Measurements from ENCODE around the gene ENSA. TPM values are rescaled to one million over a fixed set of nuclear protein-coding genes. Genes with fewer than 3 reads are reported as not detected.
"Not testable (repeated sequence)": the region's sequence is repeated elsewhere in the genome, so short reads cannot be mapped to it uniquely, and the experiment has no call there.

ENSA gene
- total RNA-seq, 1 donor from 2014 or later: 131 TPM

DNA sequence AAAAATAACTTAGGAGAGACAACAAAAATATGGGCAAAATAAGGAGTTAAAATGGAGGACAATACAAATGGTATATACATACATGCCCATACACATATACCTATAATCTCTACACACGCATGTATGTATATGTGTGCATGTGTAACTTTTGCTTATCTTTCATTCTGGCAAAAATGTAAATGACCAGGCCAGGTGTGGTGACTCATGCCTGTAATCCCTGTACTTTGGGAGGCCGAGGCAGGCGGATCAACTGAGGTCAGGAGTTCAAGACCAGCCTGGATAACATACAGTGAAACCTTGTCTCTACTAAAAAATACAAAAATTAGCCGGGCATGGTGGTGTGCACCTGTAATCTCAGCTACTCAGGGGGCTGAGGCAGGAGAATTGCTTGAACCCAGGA lies 31.1 kb downstream of the ENSA start:
- intact Hi-C loops (cut with DNase I); DNase-seq (ENCODE audit: missing footprints); ATAC-seq: not testable (repeated sequence)

DNA sequence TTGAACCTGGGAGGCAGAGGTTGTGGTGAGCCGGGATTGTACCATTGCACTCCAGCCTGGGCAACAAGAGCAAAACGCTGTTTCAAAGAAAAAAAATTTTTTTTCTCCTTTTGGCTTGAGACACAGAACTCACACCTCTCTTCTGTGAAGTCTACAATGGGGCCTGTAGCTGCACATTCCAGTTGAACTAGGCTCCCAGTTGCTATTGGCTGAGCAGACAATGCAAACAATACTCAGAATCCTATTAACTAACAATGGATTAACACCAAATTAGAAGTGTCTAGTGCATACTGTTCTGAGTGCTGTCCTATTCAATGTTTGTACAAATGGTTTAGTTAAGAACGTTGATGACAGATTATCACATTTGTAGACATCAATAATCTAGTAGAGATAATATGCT lies 32.4 kb downstream of the ENSA start:
- ATAC-seq: no peak
- no peak for DNase-seq (ENCODE audit: missing footprints)
- intact Hi-C loops (cut with DNase I): no loop called here

DNA sequence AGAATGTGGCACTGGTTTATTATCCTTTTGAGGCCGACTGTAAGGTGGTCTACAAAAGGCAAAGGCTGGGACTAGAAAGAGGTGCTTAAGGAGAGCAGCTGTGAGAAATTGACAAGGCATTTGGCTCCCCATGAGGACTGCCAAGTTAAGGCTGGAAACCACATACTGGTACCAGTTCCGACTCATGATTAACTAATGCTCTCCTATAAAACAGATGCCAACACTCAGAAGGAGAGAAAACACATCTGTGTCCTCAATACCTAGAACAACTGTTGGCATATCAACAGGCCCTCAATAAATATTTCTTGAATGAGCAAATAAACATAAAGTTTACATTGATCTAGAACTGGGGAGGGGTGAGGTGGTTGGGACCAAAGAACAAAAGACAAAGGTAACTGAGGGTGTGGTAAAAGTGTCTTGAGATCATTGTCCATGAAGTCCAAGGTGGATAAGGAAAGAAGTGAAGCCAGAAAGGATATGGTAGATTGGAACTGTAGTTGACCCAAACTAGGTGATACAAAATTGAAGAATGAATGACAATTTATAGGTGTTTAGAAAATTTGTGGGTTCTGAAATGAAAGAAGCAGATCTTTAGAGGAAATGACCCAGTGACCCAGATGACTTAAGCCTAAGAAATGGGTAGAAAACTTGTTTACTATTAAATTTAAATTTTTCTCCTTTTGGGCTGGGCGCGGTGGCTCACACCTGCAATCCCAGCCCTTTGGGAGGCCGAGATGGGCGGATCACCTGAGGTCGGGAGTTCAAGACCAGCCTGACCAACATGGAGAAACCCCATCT lies 33.1 kb downstream of the ENSA start:
- ATAC-seq: no peak
- intact Hi-C loops (cut with DNase I): no loop called here
- DNase-seq (ENCODE audit: missing footprints): no peak

DNA sequence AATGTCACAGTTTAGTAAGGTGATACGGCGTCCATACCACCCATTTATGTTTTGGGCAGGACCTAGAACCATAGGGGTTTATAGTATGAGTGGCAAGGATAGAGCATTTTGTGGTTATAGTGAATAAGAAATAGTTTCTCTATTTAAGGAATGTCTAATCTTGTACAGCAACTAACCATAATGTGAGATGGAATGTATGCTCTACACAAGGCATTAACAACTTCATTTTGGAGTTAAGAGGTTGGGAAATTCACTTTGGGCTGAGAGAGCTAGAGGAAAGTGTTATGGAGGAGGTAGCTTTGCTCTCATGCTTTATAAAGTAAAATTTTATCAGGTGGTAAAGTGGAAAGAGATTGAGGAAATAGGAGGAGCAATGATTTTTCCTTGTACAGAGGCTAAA lies 47.0 kb downstream of the ENSA start:
- intact Hi-C loops (cut with DNase I): no loop called here
- ATAC-seq: no peak
- no peak for DNase-seq (ENCODE audit: missing footprints)

DNA sequence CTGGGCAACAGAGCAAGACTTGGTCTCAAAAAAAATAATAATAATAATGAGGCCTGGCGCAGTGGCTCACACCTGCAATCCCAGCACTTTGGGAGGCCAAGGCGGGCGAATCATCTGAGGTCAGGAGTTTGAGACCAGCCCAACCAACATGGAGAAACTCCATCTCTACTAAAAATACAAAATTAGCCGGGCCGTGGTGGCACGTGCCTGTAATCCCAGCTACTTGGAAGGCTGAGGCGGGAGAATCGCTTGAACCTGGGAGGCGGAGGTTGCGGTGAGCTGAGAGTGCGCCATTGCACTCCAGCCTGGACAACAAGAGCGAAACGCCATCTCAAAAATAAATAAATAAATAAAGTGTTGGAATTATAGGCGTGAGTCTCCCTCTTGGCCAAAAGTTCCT lies 47.5 kb downstream of the ENSA start:
- ATAC-seq; DNase-seq (ENCODE audit: missing footprints); intact Hi-C loops (cut with DNase I): not testable (repeated sequence)

DNA sequence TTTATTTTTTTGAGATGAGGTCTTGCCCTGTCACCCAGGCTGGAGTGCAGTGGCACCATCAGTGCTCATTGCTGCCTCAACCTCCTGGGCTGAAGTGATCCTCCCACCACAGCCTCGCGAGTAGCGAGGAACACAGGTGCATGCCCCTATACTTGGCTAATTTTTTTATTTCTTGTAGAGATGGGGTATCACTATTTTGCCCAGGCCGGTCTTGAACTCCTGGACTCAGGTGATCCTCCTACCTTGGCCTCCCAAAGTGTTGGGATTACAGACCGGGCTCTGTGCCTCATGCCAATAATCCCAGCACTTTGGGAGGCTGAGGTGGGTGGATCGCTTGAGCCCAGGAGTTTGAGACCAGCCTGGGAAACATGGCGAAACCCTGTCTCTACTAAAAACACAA lies 48.0 kb downstream of the ENSA start:
- intact Hi-C loops (cut with DNase I); DNase-seq (ENCODE audit: missing footprints); ATAC-seq: not testable (repeated sequence)

DNA sequence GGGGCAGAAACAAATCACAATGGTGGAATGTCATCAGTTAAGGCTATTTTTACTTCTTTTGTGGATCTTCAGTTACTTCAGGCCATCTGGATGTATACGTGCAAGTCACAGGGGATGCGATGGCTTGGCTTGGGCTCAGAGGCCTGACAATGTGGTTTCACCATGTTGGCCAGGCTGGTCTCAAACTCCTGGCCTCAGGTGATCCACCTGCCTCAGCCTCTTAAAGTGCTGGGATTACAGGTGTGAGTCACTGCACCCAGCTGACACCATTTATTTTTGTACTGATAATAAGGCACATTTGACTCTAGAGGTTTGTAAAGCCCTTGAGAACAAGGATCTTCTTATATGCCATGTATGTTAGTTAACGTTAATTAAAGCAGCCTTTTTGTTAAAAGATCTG lies 48.4 kb downstream of the ENSA start:
- intact Hi-C loops (cut with DNase I); ATAC-seq; DNase-seq (ENCODE audit: missing footprints): not testable (repeated sequence)

DNA sequence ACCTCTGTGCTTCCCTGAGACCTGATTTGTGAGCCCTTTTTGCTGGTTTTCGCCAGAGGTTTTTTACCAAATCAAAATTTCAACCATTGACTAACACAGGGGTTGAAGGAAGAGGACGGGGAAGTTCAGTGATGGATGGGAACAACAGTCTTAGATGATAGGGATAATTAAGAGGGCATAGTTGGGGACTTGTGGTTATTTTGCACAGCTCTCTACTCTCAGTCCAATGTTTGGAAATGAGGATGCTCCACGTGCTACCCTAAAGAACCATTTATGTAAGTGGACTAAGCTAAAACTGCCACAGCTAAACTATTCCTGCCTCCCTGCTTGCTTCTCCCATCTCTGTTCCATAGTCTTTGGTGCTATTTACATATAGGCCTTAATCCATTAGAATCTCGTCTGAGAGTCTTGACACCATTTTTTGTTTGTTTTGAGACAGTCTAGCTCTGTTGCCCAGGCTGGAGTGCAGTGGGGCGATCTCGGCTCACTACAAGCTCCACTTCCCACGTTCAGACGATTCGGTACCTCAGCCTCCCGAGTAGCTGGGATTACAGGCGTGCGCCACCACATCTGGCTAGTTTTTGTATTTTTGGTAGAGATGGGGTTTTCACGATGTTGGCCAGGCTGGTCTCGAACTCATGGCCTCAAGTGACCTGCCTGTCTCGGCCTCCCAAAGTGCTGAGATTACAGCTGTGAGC lies 49.3 kb downstream of the ENSA start:
- intact Hi-C loops (cut with DNase I): loop anchor here (2.0 kb wide), 2 partner anchors 41 to 49 kb away; partner anchors contain the start of gene ENSA
- no peak for ATAC-seq
- no peak for DNase-seq (ENCODE audit: missing footprints)

DNA sequence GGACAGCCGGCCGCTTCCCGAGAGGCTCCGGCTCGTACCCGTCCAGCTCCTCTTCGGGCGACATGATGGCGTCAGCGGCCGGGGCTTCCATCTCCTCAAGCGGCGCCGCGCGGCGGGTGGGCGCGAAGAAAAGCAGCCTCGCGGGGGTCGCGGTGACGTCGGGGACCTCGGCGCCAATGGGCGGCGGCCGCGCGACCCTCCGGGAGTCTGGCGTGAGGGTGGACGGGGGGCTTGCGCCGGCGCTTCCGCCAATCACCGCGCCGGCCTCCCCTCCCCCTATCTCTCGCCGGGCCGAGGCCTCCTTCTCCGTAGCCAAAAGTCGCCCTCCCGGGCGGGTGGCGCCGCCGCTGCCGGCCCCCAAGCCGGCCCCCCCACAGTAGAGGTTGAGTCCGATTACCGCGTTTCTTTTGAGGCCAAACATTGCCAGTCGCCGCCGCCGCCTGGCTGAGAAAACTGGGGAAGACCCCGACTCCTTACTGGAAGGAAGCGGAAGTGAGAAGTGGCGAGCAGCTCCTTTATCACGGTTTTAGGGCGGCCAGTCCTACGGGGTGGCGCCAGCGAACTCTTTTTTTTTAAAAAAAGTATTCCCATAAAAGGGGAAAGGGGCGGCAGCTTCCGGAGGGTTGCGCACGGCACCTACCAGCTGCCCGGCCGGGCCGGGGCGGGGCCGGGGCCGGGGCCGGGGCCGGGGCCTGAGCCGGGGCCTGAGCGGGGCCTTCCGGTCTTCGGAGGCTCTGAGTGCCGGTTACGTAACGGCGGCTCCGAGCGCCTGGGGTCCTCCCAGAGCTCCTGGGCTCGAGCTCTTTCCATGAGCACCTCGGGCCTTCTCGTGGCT lies 50.1 kb downstream of the ENSA start, which contains the start of gene MCL1:
TSS of gene MCL1 (minus strand) at position 501 of the 835 bp plus-strand sequence. CDS start at position 421, 80 bp downstream.
- peak; percentile 95 for ATAC-seq
- intact Hi-C loops (cut with DNase I): loop anchor here (2.0 kb wide), 2 partner anchors 41 to 49 kb away; partner anchors contain the start of gene ENSA
- peak; percentile 97 for DNase-seq (ENCODE audit: missing footprints)

DNA sequence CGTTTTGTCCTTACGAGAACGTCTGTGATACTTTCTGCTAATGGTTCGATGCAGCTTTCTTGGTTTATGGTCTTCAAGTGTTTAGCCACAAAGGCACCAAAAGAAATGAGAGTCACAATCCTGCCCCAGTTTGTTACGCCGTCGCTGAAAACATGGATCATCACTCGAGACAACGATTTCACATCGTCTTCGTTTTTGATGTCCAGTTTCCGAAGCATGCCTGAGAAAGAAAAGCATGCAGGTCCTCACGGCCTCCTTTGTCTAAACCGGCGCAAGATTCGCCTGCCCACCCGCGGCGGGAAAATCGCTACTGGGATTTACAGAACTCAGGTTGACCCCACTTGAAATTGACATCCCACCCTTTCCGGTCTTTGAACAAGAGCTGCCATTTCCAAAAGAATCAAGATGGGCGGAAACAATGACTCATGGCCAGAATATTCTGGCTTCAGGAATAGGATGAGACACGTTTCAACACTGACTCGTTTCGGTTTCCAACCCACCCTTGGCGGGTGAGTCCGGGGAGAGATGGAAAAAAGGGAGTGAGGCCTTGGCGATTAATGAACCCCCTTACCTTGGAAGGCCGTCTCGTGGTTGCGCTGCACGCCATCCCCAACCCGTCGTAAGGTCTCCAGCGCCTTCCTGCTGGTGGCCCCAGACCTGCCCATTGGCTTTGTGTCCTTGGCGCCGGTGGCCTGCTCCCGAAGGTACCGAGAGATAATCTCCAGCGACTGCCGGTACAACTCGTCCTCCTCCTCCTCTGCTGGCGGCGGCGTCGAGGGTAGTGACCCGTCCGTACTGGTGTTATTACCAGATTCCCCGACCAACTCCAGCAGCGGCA lies 50.9 kb downstream of the ENSA start:
- ATAC-seq: peak; percentile 31
- intact Hi-C loops (cut with DNase I): loop anchor here (1.0 to 2.0 kb wide), 3 partner anchors 17 to 50 kb away; partner anchors contain the start of gene ENSA
- peak; percentile 80 for DNase-seq (ENCODE audit: missing footprints)

DNA sequence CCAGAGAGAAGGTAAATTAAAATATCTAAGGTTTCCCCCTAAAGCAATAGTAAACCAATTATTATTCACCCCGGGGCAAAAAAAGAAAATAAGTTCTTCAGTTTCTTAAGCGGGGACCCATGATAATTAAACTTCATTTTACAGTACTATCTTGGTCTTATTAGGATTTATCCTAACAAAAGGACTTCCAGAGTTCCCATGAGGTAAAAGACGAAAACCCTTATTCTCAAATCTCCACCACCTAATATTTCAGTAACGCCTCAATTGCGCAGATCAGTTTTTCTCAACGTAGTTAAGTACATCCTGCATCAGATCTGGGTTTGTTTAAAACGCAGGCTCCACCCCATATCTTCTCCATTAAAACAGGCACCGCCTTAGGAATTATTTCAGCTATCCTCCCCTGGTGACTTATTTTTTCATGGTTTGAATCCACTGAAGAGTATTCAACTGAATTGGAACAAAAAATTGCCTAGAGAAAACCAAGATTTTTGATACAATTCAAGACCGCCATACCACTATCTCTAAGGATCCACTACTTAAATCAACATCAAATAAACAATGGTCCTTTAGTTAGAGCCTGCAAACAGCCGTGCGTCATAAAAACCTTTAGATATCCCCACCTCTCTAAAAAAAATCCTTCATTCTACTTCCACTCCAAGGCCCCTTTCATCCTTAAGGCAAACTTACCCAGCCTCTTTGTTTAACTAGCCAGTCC lies 51.7 kb downstream of the ENSA start:
- ATAC-seq (no peak), DNase-seq (ENCODE audit: missing footprints) (no peak)
- intact Hi-C loops (cut with DNase I): loop anchor here (1.0 to 2.0 kb wide), 3 partner anchors 16 to 51 kb away; partner anchors contain the start of gene ENSA

DNA sequence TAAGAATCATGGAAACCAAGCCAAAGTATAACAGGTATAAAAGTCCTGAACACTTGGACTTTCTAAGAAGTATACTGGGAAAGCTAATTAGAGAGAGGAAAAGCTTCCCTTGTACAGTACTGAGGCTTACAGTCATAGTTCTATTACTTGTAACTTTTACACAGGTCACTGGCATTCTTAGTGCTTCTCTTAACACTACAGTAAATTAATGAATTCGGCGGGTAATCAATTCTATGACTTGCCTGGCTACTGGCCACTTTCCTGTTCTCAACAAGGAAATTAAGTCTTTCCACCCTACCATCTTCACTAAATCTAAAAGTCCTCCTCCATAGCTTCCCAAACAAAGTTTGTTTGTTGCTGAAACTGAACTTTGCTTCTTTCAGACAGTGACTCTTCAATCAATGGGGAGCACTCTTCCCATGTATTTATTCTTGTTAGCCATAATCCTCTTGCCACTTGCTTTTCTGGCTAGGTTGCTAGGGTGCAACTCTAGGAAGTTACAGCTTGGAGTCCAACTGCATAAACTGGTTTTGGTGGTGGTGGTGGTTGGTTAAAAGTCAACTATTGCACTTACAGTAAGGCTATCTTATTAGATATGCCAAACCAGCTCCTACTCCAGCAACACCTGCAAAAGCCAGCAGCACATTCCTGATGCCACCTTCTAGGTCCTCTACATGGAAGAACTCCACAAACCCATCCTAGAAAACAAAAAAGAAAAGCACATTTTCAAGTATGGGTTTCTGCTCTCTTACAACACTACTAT lies 52.4 kb downstream of the ENSA start:
- ATAC-seq (no peak), DNase-seq (ENCODE audit: missing footprints) (no peak)
- intact Hi-C loops (cut with DNase I): no loop called here

DNA sequence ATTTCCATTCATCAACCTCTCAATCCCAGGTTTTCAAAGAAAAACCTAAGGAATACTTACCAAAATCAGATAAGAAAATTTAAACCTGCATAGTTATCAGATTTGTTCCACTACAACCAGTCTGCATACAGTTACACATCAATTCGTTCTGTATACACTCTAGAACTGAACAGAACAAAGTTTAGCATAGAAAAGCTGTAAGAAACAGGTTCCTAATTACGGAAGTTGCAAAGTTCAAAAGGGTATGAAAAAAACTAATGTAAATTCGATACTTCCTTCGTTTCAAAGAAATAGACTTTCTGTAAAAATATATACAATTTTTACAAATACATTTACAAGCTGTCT lies 53.1 kb downstream of the ENSA start:
- no peak for ATAC-seq
- DNase-seq (ENCODE audit: missing footprints): no peak
- intact Hi-C loops (cut with DNase I): no loop called here

DNA sequence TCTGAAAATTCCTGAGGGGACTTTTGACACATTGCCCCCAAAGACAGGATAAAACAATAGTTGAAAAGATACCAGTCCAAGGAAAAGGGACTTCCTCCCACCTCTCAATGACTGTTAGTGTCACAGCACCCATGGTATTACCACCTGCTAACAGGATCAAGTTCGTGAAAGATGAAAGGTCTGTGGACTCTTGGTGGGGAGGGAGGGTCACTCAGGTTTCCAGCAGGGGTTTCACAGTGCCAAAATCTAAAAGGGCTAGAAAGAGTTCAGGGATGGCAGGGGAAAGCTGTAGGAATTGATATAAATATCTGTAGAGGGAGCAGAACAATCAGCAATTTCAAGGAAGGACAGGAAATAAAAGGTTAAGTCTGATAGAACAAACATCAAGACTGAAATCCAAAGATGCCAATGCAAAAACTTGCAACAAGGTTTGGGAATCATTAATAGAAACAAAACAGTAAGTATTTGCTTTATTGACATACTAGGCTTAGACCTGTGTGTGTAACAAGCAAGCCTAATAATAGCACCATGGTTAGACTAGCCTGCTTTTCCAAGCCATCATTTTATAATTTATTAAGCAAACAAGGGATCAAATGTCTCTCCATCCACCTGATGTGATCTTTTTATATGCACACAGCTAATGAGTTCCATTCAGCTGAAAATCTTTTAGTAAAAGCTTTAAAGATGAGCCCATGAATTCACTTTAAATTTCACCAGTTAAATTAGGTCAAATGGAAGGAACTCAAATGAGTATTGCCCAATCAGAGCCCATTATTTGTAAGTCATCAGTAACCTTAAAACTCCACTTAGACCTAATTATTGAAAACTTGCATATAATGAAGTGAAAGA lies 53.7 kb downstream of the ENSA start:
- ATAC-seq (no peak), DNase-seq (ENCODE audit: missing footprints) (no peak)
- intact Hi-C loops (cut with DNase I): no loop called here

DNA sequence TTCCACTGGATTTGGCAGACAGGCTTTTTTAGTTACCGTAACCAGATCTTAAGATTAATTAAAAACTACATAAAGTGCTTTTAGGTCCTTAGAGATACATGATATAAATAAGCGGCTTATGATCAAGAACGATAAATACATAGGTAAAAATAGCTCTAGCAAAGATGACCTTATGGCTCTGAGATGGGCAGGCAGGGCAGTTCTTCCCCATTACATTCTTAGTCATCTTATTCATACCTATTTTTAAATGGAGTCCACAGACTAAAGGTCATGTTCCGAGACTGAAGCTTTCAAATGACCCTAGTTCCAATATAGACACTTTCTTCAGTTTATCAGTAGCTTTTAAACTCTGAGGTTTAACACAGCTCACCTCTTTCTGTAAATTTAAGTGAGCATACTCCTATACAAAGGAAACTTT lies 54.3 kb downstream of the ENSA start:
- intact Hi-C loops (cut with DNase I): no loop called here
- DNase-seq (ENCODE audit: missing footprints) (no peak), ATAC-seq (no peak)
